Keratinocyte (primary cell): ENCODE results near the gene MAOA.

Experiments used
- EZH2 ChIP-seq: IDR thresholded peaks from one replicate; pipeline ENCODE4 v1.6.1; 2012; ENCODE audit warnings: inconsistent platforms, mild to moderate bottlenecking, low read length, moderate library complexity
- TF ChIP-seq, protein P1 (sequence below), 3 experiments: IDR thresholded peaks in 1 of 3; conservative IDR thresholded peaks in 1 of 3; optimal IDR thresholded peaks in 1 of 3; 2 replicates in 2 of 3; 3 replicates in 1 of 3; pipeline versions ENCODE3 to v1.5.1; 2011; ENCODE audit warnings: low read length in 3 of 3, mild to moderate bottlenecking in 3 of 3, moderate library complexity in 2 of 3, control low read depth in 1 of 3, inconsistent platforms in 1 of 3; ENCODE audit not compliant: insufficient read depth in 2 of 3; ENCODE audit errors: extremely low read depth in 1 of 3

DNA sequence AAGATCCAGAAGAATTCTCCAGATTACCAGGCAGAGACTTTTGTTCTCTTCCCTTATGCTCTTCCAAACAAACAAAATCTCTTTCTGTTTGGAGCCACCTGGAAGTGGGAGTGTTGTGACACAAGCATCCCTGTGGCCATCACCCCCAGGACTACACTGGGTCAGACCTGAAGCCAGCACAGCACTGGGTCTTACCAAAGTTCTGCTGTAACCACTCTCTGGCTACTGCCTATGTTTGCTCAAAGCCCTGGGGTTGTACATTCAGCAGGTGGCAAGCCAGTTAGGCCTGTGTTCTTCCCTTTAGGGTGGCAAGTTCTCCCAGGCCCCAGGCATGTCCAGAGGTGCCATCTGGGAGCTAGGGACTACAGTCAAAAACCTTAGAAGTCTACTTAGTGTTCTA lies 43.7 kb upstream of the MAOA start:
- TF ChIP-seq, protein P1, sequence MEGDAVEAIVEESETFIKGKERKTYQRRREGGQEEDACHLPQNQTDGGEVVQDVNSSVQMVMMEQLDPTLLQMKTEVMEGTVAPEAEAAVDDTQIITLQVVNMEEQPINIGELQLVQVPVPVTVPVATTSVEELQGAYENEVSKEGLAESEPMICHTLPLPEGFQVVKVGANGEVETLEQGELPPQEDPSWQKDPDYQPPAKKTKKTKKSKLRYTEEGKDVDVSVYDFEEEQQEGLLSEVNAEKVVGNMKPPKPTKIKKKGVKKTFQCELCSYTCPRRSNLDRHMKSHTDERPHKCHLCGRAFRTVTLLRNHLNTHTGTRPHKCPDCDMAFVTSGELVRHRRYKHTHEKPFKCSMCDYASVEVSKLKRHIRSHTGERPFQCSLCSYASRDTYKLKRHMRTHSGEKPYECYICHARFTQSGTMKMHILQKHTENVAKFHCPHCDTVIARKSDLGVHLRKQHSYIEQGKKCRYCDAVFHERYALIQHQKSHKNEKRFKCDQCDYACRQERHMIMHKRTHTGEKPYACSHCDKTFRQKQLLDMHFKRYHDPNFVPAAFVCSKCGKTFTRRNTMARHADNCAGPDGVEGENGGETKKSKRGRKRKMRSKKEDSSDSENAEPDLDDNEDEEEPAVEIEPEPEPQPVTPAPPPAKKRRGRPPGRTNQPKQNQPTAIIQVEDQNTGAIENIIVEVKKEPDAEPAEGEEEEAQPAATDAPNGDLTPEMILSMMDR (optimal IDR thresholded peaks at IDR 0.05 in 1 of 3, IDR thresholded peaks at IDR 0.05 in 1 of 3, conservative IDR thresholded peaks at IDR 0.05 in 1 of 3; ENCODE audit: extremely low read depth in 1 of 3, insufficient read depth in 2 of 3, low read length in 3 of 3) = no peak
- no peak for TF ChIP-seq EZH2
